GM18519 (cell line): Measurements from ENCODE around the gene TTYH3.

ENCODE experiments used
- ATAC-seq: cut with Tn5 transposase; IDR thresholded peaks from one replicate; pipeline ENCODE4 v1.9.1; 2021; ENCODE audit warnings: mild to moderate bottlenecking, moderate library complexity; ENCODE audit not compliant: unreplicated experiment, low FRiP score

TTYH3 gene

DNA sequence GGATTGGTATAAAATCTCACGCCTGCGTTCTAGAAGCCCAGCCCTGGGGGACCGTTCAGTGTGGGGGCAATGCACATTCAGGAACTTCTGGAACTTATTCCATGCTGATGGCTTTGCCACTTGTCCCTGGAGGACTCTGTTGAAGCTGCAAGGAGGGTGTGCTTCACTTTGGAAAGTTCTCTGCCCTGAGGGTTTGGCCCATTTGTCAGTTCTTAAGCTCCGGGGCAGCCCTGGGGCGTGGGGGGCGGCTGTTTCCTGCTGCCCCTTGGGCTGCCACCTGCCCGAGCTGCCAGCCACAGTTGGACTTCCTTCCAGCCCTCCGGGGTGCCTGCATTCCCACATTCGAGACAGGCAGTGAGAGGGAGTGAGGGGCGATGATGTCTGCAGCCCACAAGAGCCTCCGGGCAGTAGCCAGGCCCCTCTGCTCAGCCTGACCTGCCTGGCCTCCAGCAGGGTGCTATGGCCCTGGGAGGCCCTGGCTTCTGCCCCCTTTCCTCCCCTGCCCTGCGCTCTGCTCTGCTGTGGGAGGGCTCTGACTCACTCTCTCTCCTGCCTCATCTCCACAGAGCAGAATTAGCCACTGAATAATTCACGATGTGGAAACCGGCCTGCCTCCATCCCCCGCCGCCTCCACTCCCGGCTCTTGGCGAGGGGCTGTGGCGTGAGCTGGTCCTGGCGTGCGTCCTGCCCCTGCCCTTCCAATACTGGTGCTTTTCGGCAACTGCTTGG is 1.9 kb downstream of the TTYH3 start:
- ATAC-seq: no peak

DNA sequence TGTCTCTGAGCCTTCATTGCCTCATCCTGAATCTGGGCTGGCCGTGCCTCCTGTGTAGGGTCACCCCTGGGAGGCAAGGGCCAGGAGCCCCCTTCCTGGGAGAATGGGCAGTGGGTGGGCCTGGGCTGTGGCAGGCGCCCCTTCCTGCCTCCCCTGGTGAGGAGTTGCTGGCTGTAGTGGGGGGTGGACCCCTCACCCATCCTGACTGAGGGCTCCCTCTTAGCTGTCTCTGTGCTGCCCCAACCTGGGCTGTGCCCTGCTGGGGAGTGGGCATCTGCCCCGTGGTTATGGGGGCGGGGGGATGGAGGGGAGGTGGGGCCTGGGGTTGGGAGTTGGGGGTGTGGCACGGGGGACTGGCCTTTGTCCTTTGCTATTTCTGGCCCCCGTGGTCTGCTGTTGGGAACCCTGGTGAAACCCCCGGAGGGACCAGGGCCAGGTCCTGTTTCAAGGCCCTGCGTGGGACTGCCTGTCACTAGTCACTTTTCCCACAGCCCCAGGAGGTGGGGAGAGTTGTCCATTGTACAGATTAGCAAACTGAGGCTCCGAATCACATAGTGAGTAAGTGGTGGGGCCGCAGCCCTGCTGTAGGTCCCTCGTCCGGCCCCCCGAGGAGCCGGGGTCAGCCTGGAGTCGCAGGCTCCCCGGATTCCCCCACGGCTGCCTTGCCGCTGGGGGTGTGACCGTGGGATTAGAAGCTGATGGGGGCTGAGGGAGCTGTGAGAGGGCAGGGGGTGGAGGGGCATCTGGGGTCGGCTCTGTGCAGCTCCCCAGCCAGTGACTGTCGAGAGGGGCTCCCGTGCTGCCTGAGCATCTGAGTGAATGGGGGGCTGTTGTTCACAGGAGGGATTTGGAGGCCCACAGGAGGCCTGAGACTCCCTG is 2.7 kb downstream of the TTYH3 start:
- no peak for ATAC-seq

DNA sequence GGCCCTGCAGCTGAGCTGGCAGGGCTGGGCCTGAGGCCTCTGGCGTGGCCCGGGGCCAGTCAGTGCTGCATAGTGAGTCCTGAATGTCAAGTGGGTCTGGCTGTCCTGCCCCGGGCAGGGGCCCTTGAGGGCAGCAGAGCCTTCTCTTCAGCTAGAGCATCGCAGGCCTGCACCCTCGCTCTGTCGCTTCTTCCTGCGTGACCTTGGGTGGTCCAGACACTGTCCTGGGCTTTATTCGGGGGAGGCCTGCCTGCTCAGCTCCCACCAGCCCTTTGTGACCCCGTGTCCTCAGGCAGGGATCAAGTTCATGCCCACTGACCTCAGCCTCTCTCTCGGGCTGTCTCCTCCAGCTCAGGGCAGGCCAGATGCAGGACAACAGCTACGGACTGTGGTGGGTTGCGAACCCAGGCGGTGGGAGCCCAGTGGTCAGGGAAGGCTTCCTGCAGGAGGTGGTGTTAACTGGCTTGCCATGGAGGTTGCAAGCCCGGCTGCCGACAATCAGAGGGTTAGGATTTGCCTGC is 3.4 kb downstream of the TTYH3 start:
- no peak for ATAC-seq

DNA sequence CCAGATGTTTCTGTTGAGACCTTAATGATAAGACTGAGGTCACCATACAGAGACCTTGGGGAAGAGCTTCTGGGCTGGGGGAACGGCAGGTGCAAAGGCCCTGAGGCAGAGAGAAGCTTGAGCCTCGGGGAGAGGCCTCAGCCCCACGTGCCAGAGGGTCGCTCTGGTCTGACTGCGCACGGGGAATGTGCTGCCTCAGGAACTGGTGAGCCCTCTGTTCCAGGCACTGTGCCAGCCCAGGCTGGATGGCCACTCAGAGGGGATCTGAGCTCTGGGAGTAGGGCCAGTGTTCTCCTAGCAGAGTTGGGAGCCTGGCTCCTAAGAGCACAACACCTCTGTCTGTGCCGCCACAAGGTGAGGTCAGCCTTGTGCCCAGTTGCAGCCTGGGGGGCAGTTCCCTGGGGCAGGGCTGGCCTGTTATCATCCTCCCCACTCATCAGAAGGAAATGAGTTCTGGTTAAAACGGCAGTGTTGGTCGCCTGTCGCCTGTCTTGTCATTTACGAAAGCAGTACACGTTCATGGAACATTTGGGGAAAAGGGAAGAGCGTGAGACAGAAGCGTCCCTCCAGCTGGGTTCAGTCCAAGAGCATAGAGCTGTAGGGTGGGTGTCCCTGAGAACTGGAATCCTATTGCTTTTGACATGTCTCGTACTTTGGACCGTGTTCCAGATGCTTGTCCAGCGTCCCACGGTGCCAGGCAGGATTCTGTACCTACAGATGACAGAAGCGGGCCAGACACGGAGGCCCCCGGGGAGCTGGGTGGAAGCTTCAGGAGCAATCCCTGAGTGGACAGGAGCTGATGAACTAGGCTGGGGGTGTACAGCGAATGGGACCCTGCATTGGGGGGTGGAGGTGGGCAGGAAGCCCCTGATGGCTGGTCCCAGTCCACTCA is 4.3 kb downstream of the TTYH3 start:
- ATAC-seq: no peak

DNA sequence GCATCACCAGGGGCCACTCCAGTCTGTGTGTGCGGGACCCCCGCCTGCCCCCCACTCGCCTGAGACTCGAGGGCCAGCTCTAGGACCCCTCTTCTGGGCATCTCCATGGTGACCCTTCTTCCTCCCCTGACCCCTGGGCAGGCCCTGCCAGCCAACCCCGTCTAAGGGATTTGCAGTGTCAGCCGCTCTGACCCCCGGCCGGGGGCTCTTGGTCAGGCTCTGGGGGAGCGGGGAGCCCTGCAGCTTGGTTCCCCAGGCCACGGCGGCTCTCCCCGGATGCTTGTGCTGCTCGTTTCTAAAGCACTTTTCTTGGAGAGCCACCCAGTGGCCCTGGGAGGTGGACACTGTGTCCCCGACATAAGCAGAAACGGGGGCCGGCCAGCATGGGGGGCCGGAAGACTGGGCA is 5.3 kb downstream of the TTYH3 start:
- ATAC-seq: no peak

DNA sequence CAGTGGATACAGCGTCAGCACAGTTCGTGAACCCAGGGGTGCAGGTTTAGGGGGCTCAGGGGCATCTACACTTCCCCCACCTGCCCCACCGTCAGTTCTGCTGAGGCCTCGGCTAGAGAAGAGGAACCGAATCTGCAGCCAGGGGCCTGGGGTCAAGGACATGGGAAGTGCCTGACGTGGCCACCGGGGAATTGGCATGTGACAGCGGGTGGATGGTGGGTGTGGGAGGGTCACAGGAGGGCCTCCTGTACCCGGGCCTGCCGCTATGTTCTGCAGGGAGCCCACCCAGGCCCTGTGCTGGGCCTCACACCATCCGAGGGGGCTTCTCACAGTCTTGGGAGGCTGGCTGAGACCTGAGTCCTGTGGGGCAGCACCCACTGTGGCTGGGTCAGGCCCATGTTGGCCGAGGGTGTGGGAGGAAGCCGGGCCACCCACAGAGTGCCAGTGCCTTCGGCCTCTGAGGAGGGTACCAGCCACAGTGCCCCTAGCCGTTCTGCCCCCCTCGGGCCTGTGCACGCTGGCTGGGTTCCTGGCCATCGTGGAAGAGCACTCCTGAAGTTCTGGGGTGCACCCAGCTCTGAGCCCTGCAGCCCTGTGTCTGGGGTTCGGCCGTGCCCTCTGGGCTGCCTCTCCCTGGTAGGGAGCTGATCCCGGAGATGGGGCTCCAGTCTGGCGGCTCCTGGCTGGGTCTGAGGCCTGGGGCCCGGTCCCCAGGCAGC is 5.9 kb downstream of the TTYH3 start:
- ATAC-seq: no peak

DNA sequence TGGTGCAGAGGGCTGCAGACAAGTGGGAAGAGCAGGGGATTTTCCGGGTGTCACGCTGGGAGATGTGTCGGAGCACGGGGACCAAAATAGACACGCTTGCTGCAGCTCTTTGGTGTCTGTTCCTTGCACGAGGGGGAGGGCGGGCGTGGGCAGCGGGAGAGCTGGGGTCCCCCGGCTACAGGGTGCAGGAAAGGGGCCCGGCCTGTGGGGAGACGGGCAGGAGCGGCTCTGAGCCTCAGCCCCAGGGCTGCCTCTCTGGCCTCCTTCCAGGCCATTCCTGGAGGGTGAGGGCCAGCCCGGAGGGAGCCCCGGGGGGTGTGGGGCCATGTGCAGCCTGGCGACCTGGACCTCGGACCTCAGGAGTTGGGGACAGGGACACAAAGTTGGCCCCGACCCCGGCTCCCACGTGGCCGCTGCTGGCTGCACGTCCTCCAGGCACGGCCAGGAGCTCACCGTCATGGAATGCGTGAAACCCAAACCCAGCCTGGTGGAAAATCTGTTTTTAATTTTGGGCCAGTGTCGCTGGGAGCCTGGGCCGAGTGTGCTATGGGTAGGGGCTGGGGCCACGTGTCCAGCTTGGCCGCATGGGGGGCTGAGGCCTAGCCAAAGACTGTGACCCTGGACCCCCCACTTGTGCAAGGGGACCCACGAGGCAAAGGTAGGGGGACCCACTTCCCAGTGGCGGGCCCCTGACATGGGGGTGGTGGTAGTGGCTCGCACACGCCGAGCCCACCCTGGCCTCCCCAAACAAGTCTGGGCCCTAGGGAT is 6.6 kb downstream of the TTYH3 start:
- no peak for ATAC-seq

DNA sequence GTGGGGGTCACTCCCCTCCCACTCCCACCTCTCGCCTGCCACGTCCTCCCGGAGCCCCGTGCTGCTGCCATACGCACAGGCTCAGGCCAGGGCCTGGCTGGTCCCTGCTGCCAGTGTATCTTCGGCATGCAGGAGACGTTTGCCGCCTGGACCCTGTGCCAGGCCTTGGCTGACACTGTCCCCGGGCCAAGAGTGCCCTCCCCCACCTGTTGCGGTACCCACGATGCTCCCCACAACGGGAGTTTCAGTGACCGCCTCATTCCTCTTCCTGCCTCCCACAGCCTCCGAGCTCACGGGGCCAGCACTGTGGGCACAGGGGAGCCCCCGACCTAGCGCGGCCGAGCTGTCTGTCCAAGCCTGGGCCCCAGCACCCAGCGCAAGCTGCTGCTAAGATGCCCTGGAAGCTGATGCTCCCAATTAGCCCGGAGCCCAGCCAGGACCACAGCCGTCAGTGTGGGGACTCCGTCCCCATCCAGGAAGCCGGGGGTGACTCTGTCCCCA is 7.4 kb downstream of the TTYH3 start:
- no peak for ATAC-seq

DNA sequence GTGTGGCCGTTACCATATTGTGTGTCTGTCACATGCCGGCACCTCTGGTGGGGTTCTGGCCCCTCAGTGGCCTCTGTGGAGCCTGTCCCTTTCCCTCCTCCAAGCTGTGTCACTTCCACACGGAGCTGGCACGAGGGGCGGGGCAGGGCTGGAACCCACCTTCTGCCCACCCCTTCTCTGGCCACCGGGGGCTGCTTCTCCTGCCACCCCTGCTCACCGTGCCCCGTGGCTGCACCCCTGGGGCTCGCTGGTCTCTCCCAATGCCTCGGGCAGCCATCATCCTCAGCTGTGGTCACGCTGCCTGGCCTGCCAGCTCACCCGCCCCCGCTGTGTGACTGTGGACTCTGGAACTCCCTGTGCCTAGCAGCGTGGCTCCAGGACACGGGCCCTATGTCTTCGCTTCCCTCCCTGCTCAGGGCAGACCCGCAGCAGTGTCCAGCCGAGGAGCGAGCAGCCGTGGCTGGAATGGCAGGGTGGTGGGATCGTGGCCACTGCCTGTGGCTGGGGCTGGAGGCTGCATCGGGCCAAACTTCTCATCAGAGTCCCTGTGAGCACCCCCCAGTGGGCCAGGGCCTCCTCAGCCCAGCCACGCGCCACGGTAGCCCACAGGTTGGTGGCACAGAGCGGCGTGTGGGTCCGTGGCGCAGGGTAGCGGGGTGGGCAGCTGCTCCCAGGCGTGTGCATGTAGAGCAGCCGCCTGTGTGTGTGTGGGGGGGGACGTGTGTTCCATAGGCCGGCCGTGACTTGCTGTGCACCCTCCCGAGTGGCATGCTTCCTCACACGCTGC is 8.1 kb downstream of the TTYH3 start:
- no peak for ATAC-seq

DNA sequence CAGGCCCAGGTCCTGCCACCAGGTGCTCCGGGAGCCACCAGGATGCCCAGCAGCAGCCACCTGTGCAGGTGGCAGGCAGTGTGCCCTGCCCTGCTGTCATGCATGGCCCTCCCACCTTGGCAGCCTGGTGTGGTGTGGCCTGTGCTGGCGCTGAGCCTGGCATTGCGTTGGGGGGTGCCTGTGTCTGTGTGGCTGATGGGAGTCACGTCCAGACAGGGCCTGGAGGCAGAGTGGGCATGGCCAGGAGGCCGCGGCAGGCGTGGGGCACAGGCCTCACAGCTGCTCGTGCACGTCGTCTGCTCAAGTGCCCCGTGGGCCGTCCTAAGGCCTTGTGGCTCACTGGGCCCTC is 8.7 kb downstream of the TTYH3 start:
- ATAC-seq: no peak

DNA sequence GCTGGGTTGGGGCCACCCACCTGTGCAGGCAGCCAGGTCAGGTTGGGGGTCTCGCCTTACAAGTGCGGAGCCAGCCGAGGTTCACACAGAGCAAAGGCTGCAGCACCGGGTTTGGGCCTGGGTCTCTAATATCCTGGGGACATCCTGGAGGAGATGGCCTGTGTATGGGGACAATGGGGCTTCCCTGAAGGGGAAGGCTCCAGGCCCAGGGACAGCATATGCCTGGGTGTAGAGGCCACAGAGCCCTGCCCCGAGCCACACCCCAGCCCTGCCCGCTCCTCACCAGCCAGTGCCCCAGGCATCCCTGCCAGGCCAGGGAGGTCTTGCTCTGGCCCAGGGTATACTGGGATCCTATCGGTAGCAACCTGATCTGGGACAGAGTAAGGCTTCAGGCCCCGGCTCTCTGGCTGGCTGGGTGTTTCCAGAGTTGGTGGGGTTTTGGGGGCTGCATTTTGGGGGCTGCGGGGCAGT is 9.1 kb downstream of the TTYH3 start:
- ATAC-seq: no peak

DNA sequence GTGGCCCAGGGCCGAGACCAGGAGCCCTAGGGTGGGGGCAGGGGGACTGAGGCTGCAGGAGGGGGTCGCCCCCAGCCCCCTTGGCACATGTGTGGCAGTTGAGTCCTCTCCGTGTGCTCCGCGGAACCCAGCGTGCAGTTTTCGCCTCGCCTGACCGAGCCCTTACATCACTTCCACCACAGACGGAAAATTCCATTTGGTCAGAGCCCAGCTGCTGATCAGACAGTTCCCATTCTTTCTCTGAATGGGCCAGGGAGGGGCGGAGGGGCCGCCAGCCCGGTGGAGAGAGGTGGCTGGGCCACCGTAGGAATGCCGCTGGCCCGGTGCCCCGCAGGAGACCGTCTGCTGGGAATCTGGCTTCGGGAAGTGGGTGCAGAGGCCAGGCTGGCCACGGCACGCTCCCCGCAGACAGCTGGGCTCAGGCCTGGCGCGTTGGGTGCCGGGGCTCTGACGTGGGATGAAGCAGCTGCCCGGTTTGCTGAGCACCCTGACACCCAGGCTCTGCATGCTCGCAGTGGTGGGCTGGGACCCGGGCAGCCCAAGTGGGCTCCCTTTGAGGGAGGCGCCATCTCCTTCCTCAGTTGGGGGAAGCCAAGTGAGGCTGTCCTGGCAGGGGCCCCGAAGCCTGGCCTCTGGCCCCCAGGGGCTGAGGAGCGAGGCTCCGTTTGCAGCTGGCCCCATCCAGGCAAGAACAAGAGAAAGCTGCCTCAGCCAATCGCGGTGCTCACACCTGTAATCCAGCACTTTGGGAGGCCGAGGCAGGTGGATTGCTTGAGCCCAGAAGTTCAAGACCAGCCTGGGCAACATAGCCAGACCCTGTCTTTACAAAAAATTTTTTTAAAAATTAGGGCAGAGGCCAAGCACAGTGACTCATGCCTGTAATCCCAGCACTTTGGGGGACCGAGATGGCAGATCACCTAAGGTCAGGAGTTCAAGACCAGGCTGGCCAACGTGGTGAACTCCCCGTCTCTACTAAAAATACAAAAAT is 9.9 kb downstream of the TTYH3 start:
- ATAC-seq: no peak

DNA sequence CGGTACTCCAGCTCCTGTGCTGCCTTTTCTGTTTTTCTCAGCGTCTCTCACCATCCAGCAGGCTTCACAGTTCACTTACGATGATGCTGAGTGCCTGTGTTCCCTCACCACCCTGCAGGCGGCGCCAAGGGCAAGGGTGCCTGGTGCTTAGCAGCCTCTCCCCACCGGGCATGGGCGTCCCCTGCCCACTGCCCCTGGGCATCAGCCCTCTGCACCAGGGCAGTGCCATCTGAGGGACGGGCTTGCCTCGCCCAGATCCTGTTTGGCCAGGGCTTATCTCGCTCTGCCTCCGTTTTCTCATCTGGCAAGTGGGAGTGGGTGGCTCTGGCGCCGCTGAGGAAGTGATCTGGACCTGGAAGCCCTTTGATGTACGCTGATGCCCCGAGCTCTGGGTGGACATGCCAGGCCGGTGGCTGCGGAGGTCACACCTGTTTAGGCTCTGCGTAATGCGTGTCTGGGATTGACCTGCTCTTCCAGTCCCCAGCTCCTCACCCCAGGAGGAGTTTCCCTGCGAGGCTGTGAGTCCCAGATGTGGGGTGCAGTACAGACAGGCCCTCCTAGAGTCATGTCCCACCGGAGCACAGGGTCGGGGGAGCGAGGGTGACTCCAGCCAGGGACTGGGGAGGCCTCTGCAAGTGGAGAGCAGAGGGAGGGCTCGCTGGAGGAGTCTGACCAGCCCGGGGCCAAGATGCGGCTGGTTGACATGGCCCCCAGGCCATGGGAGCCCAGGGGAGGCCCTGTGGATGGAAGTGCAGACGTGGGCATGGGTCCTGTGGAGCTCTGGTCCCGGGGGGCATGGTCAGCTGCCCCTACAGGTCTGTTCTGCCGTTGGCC is 11.8 kb downstream of the TTYH3 start:
- ATAC-seq: no peak

DNA sequence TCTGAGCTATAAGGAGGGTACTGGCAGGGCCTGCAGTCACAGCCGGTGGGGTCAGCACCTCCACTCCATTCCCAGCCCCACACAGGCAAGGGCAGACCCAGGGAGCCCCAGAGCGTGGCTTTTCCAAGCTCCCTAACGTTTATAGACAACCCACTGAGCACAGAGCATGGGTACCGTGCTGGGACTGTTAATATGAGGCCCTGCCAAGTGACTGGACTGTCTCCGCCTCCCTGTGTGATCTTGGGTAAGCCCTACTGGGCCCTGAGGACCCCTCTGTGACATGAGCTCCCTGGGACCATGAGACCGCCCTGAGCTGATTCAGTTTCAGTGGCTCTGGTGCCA is 12.4 kb downstream of the TTYH3 start:
- ATAC-seq: no peak

DNA sequence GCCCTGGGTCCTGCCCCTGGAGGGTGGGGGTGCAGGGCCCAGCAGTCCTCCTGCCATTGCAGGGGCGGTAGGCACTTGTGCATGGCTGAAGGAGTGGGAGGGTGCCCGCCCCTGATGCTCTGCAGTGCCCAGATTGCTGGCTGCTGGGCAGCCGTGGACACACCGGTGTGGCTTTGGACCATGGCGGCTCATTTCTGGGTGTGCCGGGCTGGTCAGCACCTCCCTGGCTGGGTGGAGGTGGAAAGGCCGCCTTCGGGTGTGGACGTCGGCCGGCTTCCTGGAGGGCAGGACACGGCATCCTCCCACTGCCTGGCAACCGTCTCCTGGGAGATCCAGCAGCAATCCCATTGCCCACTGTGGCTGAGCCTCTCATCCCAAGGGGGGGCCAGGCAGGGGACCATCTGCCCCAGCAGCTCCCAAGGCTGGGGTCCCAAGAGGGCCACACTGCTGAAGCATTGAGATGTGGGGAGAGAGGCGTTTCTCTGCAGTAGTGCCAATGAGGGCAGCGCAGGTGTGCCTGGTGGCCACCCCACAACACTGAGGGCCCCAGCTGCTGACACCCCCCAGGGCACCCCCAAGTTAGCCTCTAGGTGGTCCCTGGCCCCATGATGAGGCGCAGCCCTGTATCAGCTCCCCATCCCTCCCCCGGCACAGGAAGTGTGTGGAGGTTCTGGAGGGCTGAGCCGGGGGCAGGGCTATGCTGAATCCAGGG is 12.9 kb downstream of the TTYH3 start:
- peak; percentile 27 for ATAC-seq
